GM23248 (cell line): ENCODE data around the gene FAM217A. TPM values are rescaled to one million over a fixed set of nuclear protein-coding genes. Genes with fewer than 3 reads are reported as not detected.

ENCODE experiments used
- DNase-seq: peaks from one replicate; pipeline ENCODE4 v3.0.0-alpha.2; 2015
- H2AFZ ChIP-seq: fragments of 200-600 bp; sonication (generic); 2 replicates; pipeline ENCODE4 v1.6.1; 2016; ENCODE audit warnings: antibody characterized with exemption
- H3F3A ChIP-seq: fragments of 200-600 bp; sonication (generic); 2 replicates; pipeline ENCODE4 v1.6.1; 2016; ENCODE audit warnings: mild to moderate bottlenecking, antibody characterized with exemption, mixed run types; ENCODE audit not compliant: insufficient read depth
- H3K27ac ChIP-seq: fragments of 200-600 bp; sonication (generic); 2 replicates; pipeline ENCODE4 v1.5.1; 2016; ENCODE audit warnings: mild to moderate bottlenecking
- H3K27me3 ChIP-seq: fragments of 200-600 bp; sonication (generic); replicated peaks from 2 replicates; pipeline ENCODE4 v1.6.1; 2016; ENCODE audit warnings: mild to moderate bottlenecking; ENCODE audit not compliant: insufficient read depth
- H3K36me3 ChIP-seq: fragments of 200-600 bp; sonication (generic); 2 replicates; pipeline ENCODE4 v1.6.1; 2016; ENCODE audit warnings: low read depth, mild to moderate bottlenecking
- H3K4me1 ChIP-seq: fragments of 200-600 bp; sonication (generic); 2 replicates; pipeline ENCODE4 v1.6.1; 2016; ENCODE audit warnings: mild to moderate bottlenecking; ENCODE audit not compliant: insufficient read depth
- H3K4me2 ChIP-seq: fragments of 200-600 bp; sonication (generic); one replicate; pipeline ENCODE4 v1.6.1; 2016; ENCODE audit warnings: mild to moderate bottlenecking; ENCODE audit not compliant: unreplicated experiment
- H3K4me3 ChIP-seq: fragments of 200-600 bp; sonication (generic); 2 replicates; pipeline ENCODE4 v1.5.1; 2016; ENCODE audit warnings: mild to moderate bottlenecking
- H3K79me2 ChIP-seq: fragments of 200-600 bp; sonication (generic); 2 replicates; pipeline ENCODE4 v1.6.1; 2016; ENCODE audit warnings: mild to moderate bottlenecking; ENCODE audit not compliant: insufficient read depth
- H3K9ac ChIP-seq: fragments of 200-600 bp; sonication (generic); 2 replicates; pipeline ENCODE4 v1.6.1; 2016; ENCODE audit warnings: mild to moderate bottlenecking
- H3K9me2 ChIP-seq: fragments of 200-600 bp; sonication (generic); 2 replicates; pipeline ENCODE4 v1.6.1; 2016; ENCODE audit warnings: mixed run types, mild to moderate bottlenecking, moderate library complexity; ENCODE audit not compliant: insufficient read depth
- H3K9me3 ChIP-seq: fragments of 200-600 bp; sonication (generic); one replicate; pipeline ENCODE4 v1.6.1; 2017; ENCODE audit warnings: low read depth
- H4K20me1 ChIP-seq: fragments of 200-600 bp; sonication (generic); 2 replicates; pipeline ENCODE4 v1.6.0; 2016; ENCODE audit not compliant: insufficient read depth
- EZH2 ChIP-seq: fragments of 200-600 bp; sonication (generic); IDR thresholded peaks from 2 replicates; pipeline ENCODE4 v1.6.1; 2018; ENCODE audit warnings: antibody characterized with exemption, mild to moderate bottlenecking; ENCODE audit not compliant: insufficient read depth, poor library complexity, severe bottlenecking
- EZH2phosphoT487 ChIP-seq: fragments of 200-600 bp; sonication (generic); IDR thresholded peaks from 2 replicates; pipeline ENCODE4 v1.6.1; 2018; ENCODE audit warnings: antibody characterized with exemption, moderate library complexity, mild to moderate bottlenecking, low read depth; ENCODE audit not compliant: insufficient read depth
- WGBS, 2 experiments: methylation state at CpG; one replicate each; pipeline ENCODE4 v1.1.6; 2015 to 2017; ENCODE audit warnings: low lambda C conversion rate in 2 of 2, low coverage in 1 of 2; ENCODE audit errors: missing lambda C conversion rate in 2 of 2; 5-methylcytosine and 5-hydroxymethylcytosine counted together
- in situ Hi-C: fragments of 300-500 bp; cut with MboI; formaldehyde crosslinking; loops from 2 replicates; pipeline ENCODE4 v1.15.0; 2020
- polyA plus RNA-seq: library from polyadenylated mRNA; unstranded; fragments of >200 nt; fragmentation: Nextera tagmentation; extraction: Ambion mirVana; gene quantifications from 2 replicates; pipeline ENCODE4 v1.2.1, GENCODE V29; 2016
- total RNA-seq: library from RNA; depleted of rRNA; stranded (reverse); fragments of >200 nt; shearing (Covaris generic); gene quantifications from 2 replicates; pipeline ENCODE4 v1.2.3, GENCODE V29; 2014; rRNA removed

The FAM217A gene, protein sequence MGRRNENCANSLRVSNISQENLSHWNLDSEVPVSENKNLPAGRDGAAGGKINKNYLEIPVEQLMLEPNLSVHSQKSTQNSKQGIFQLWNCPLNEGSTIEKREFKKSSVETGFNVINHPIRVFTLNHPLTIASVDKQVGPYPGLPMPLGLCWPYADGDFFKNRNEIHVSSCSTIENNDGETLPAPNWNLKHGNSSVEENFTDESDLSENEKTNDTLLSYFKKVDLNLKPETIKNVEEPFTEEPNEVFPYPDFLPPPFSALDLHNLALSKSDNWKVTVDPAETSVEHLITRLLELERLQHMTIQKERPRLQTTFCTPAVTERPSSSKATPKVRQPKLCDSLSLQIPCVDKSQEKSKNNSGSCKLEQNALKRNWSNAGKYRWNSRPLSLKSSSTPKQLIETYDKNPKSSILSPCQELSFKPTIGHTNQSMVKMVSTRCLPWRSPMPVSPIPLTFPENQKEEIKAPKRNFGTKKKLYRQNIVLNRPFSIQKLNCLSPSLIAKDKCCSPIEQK
- total RNA-seq (not detected in 2 replicates), polyA plus RNA-seq (not detected in 2 replicates)

GRCh38 chr6:4078691-4079471, at the start of gene FAM217A:
Gene FAM217A (minus strand): TSS chr6:4079137. CDS start chr6:4077414, 1,723 bp downstream.
- no peak for TF ChIP-seq EZH2
- TF ChIP-seq EZH2phosphoT487, result no peak
- in situ Hi-C loops, result no loop called here
- Histone ChIP-seq H3K36me3 (no peaks in the 10 kb centered on the region), H4K20me1 (no peaks in the 10 kb centered on the region), H3K9me3 (no peaks in the 10 kb centered on the region), H3K27me3 (no peaks in the 10 kb centered on the region), H3K4me3 (no peak within 1 kb of the TSS), H2AFZ (no peak within 1 kb of the TSS), H3K9ac (no peak within 1 kb of the TSS), H3K9me2 (no peaks in the 10 kb centered on the region), H3F3A (no peaks in the 10 kb centered on the region), H3K4me1 (no peaks in the 10 kb centered on the region), H3K4me2 (no peak within 1 kb of the TSS), H3K27ac (no peak within 1 kb of the TSS), H3K79me2 (no peaks in the 10 kb centered on the region)
- no peak for DNase-seq
- 67 to 70% methylated on average over 28 to 88 of the region's 91 CpGs for WGBS, 2 experiments

GRCh38 chr6:4128072-4128471, 49.1 kb upstream of the FAM217A start:
- H3K9ac ChIP-seq, result no peak overlapping the region
- H3K36me3 ChIP-seq, result peaks cover 55% of the 10 kb centered on the region
- H4K20me1 ChIP-seq, result no peaks in the 10 kb centered on the region
- peaks cover 21% of the 10 kb centered on the region for H3K4me1 ChIP-seq
- no peak overlapping the region for H3K4me3 ChIP-seq
- no peak overlapping the region for H3K27ac ChIP-seq
- no peaks in the 10 kb centered on the region for H3K9me3 ChIP-seq
- 4 to 19% methylated on average over 1 of the region's 1 CpG for WGBS, 2 experiments
- TF ChIP-seq EZH2phosphoT487 (no peak), EZH2 (no peak)
- H3K27me3 ChIP-seq, result no peaks in the 10 kb centered on the region
- H3F3A ChIP-seq, result peaks cover 24% of the 10 kb centered on the region
- H3K79me2 ChIP-seq, result peaks cover 33% of the 10 kb centered on the region
- in situ Hi-C loops, result no loop called here
- H3K4me2 ChIP-seq, result no peak overlapping the region
- H3K9me2 ChIP-seq, result no peaks in the 10 kb centered on the region
- H2AFZ ChIP-seq, result no peak overlapping the region
- DNase-seq, result no peak

DNA sequence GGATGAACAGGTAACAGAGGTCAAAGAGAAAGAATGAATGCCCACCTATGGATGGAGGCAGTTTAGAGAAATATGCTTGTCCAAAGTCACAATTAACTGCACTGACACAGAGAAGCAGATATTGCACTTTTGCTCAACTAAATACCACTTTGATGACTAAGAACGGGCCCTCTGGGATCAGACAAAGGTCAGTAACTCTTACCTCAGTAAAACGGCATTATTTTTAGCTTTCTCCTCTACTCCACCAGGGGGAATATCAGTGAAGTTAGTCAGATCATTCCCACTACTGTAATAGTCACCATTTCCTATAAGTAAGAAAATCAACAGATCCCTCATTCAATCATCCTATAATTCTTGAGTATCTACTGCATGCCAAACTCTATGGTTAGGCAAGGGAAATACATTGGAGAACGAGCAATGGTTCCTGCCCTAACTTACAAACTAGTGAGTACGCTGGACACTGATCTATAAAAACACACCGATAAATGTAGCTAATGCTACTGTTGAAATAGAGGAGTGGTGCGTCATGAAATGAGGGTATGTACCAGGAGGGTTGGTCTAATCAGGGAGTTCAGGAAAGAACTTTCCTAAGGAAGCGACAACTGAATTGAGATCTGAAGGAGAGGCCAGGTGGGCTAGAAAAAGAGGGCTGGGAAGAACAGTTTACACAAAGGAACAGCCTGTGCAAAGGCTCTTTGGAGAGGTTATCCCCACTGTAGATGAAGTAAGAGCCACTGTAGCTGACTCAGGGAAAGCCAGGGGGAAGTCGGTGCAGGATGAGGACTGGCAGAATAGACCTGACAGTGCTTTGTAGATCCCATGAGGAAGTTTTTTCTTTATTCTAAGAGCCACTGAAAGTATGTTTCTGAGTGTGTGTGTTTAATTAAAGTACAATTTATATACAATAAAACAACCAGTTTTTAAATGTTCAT, 47.3 kb upstream of the FAM217A start:
- Histone ChIP-seq H3F3A (peaks cover 24% of the 10 kb centered on the region), H3K9ac (peak overlapping the region; percentile 15; the same call in 1 of the 2 replicates), H4K20me1 (no peaks in the 10 kb centered on the region), H3K79me2 (peaks cover 14% of the 10 kb centered on the region), H3K36me3 (peaks cover 69% of the 10 kb centered on the region), H3K27me3 (no peaks in the 10 kb centered on the region), H3K27ac (peak overlapping the region; percentile 73), H3K4me3 (no peak overlapping the region), H3K4me1 (peaks cover 21% of the 10 kb centered on the region), H3K9me3 (no peaks in the 10 kb centered on the region), H3K4me2 (peak overlapping the region; percentile 72), H3K9me2 (no peaks in the 10 kb centered on the region), H2AFZ (no peak overlapping the region)
- TF ChIP-seq EZH2phosphoT487 (no peak), EZH2 (no peak)
- DNase-seq, result peak; percentile 94
- in situ Hi-C loops, result no loop called here
- 66 to 67% methylated on average over 8 of the region's 8 CpGs for WGBS, 2 experiments
